GM21576 (cell line): ENCODE results near the gene CCBE1.
"Not testable (repeated sequence)": the region's sequence is repeated elsewhere in the genome, so short reads cannot be mapped to it uniquely, and the experiment has no call there.

Experiments used
- ATAC-seq: cut with Tn5 transposase; IDR thresholded peaks from one replicate; pipeline ENCODE4 v1.9.1; 2021; ENCODE audit warnings: mild to moderate bottlenecking, moderate library complexity; ENCODE audit not compliant: unreplicated experiment

Gene CCBE1

DNA sequence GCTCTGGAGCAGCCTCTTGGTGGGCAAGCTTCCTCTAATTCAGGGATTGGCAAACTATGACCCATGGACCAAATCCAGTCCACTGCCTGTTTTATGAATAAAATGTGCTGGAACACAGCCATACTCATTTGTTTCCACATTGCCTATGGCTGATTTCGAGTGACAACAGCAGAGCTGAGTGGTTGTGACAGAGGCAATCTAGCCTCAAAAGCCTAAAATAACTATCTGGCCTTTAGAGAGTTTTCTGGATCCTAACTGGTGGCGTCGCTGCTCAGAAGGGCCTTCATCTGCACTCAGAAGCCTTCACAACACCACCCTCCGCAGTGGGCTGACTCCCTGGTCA is 147.1 kb downstream of the CCBE1 start:
- no peak for ATAC-seq

DNA sequence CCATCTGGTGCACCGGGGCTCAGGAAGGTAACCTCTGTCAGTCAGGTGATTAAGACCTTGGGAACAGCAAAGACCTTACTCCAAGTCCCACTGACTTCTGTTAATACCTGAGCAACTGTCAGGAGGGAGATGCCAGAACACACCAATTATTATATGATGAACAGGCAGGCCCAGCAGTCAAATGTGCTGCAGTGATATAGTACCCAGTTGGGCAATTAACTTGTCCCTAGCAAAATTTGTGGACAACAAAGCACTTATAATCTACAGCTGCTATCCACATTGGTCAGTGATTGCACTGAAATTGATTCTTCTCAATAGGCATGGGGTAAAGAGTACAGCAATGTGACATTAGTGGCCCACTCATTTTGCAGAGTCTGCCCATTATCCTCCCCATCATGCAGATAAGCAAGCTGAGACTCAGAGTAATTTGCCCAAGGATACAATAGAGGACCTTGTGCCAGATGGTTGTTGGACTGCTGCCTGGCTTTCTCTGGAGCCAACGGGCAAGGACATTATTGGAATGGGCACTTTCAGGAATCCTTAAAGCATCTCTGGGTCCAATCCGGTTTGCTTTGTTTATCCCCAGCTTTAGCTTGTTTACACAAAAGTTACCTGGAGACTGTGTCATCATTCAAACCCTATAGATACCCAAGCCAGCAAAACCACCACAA is 147.6 kb downstream of the CCBE1 start:
- ATAC-seq, result no peak

DNA sequence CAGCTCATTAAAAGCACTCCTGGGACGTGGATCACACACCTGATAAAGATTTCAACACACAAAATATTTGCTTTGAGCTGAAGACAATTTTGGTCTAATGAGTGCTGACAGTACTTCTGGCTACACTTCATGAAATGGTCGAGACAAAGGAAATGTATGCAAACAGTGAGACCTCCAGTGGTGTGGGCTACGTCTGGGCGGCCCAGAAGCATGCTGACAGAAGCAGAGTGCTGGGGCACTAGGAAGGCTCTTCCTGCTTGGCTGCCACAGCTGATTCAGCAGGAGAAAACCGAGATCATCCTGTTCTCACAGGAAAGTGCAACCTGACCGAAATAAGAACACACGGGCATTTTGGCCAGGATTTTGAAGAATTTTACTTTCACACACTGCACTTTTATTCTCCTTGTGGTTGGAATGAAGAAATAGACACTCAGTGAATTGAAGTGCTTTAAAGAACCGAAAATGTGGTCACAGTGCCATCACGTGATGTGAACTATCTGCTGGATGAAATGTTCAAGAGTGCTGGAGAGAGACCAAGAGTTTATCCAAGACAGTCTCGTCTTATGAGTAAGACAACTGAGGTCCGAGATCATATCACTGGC is 149.5 kb downstream of the CCBE1 start:
- no peak for ATAC-seq

DNA sequence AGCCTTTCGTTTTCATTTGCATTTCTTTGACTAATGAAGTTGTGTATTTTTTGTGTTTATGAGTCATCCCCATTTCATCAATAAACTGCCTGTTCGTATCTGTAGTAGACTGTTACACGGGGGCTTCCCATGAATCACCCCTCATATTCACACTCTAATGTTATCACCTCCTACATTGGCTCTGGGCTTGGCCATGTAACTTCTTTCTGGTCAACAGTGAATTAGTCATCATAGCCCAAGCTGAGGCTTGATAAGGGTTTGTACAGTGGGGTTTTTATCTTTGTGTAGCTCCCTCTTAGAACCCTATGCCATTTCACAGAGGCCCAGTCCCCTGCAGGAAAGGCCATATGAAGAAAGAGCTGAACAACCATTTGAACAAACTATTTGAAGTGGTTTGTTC is 151.0 kb downstream of the CCBE1 start:
- ATAC-seq, result no peak

DNA sequence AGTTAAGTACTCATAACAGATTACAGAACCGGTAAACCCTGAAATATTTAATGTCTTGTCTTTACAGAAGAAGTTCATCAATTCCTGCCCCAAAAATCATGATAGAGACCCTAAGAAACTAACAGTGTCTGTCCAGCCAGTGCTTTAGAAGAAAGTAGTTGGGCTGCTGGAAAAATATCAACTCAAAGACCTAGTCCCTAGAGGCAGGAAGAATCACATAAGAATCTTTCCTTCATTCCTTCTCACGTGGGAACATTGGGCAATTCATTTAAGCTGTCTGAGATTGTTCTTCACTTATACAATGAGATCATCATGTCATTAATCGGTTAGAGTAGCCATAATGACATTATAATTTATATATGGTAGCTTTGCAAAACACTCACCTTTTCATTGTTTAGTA is 156.4 kb downstream of the CCBE1 start:
- no peak for ATAC-seq

DNA sequence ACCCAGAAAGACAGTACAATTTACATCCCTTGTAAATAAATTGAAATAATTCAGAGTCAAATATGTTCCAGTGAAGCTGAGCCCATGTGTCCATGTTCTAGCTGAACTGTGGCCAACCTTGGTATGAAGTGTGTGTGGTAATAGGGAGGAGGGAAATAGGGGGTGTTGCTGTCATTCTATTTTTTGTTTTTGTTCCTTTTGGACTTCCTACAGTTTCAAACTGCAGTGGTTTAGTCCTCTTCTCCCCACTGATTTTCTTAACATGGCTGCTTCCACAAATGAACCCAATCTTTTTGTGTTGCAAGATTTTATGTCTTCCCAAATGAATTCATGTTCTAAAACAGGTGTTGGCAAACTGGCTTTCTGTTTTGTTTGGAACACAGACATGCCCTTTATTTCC is 156.9 kb downstream of the CCBE1 start:
- no peak for ATAC-seq

DNA sequence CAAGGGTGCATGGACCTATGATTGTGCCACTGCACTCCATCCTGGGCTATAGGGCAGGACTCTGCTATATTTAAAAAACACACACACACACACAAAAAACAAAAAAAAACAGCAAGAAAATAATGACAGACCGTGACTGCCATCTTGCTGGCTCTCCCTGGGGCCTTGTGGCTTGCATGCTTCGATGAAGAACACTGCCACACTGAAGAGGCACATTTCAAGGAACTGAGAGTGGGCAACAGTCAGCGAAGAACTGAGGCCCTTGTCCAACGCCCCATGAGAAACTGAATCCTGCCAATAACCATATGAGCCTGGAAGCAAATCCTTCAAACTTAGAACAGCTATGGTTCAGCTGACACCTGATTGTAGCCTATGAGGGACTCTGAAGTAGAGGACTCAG is 158.1 kb downstream of the CCBE1 start:
- no peak for ATAC-seq

DNA sequence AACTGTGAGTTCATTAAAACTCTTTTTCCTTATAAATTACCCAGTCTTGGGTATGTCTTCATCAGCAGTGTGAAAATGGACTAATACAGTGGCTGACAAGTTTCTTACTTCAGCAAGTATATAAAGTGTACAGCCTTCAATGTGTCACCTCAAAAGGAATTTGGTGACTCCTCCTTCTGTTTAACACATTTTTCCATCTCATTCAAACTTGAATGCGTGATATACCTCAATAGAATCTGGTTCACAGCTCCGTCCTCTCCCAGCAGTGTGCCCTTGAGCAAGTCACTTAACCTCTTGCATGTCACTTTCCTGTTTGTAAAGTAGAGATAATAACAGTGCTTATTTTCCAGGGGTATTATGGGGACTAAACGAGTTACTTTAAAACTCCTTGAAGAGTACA is 159.6 kb downstream of the CCBE1 start:
- no peak for ATAC-seq

DNA sequence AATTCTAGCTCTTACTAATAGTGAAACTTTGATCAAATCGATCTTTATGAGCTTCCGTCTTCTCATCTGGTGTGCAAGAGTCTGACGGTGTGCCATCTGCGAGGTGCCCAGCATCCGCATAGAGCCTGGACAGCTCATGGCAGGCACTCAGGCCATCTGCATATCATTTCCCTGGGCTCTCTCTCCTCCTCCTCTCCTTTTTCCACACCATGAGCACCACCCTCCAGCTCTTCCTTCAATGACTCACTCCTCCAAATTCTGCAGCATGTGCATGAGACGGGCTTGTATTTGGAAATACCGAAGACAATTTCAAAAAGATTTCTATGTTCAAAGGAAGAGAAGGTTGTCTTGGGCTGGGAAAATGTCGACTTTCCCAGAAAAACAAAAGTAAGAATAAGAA is 161.1 kb downstream of the CCBE1 start:
- ATAC-seq, result no peak

DNA sequence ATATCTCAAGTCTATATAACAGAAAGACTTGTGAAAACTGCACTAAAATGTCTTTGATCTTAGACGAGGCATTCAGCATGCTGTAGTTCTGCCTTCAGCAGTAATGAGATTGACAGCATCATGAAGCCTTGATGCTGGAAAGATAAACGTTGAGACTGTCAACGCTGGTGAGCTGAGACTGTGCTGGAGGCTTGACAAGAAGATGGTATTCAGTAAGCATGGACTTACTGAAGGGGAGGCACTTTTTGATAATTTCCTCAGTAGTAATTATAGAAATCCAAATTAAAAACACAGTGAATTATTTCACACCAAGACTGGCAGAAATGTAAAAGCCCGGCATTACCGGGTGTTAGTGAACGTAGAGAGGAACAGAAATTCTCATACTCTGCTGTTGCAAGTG is 162.2 kb downstream of the CCBE1 start:
- no peak for ATAC-seq

DNA sequence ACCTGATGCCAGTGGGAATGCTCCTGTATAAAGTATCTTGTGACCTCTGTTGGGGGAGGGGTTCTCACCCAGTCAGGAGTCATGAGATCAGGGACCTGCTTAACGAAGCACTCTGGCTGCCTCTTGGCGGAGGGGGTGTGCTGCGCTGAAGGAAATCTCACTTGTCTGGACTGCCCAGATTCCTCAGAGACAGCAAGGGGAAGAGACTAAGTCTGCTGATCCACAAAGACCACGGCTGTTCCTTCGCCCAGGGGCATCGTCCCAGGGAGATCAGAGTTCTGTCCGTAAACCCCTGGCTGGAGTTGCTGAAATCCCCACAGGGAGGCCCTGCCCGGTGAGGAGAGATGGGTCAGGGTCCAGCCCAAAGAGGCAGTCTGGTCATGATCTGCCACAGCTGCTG is 168.4 kb downstream of the CCBE1 start:
- ATAC-seq, result no peak

DNA sequence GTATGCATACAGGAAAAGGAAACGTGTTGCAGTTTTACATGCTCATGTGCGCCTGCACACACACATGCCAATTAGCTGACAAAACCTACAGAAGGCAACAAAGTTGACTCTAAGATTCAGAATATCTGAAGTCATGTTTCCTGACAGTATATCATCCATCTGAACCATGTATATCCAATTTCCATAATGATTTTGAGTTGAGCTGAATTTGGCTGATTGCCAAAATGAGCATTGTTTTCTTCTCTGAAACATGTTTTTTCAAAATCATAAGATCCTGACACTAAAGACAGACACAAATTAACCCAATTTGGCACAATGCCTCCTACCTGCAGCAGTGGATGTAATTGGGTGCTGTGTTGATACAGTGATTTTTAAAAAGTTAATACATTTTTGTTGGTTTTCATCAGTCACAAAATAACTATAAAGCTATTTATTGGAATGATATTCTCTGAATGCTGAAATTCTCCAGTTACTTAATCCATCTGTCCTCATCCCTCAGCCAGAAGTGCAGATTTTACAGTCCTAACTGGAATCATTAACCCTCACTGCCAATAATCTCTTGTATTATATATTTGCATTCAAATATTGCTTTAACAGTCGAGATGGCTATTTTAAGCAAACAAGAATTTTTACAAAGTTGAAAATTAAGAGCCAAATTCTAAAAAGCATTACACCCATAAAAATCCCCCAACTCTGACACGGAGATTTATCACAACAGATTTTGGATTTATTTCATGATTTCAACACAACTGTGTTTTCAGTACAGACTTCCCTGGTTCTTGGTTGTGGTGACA is 176.5 kb downstream of the CCBE1 start:
- ATAC-seq, result no peak

DNA sequence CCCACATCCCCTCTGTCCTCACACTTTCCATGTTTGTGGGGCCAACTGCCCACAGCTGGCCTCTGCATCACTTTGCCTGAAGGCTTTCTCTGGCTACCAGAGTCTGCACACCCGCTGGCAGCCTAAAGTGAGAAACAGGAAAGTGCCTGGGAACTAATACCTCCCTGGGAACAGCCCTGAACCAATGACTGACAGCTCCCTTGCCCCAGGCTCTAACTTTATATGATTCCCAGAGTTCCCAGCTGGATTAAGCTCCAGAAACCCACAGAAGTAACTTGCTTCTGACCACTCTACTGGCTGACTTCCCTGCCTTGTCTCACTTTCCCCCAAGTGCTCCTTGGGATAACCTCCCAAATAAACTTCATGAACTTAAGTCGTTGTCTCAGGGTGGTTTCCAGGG is 178.5 kb downstream of the CCBE1 start:
- no peak for ATAC-seq

DNA sequence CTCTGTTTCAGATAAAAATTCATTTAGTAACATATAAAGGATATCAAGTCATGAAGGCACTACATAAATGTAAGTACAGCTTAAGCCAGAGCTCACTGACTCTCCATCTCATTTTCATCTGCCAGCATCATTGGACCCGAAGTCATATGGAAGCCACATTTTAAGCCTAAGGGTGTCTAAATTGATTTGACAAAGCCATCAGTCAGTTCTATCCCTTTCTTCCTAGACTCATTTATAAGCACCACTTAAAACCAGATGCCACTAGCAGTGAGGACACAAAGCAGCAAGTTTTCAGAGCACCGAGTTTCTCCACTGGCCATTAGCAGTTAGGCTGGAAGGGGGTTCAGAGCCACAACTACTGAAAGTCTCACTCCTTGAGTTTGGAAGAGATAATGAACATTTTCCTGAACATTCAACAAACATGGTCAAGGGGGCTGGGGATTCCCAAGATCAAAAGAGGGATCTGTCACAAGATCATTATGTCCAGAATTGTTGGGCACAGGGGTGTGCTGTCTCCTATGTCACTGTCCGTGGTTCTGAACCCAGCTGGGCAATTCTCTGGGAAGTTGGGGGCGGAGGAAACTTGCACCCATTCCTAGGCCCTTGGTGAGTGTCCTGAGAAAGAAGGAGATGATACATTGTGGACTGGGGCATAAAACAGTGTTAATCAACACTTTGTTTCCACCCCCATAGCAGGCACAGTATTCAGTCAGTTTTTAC is 179.6 kb downstream of the CCBE1 start:
- no peak for ATAC-seq

DNA sequence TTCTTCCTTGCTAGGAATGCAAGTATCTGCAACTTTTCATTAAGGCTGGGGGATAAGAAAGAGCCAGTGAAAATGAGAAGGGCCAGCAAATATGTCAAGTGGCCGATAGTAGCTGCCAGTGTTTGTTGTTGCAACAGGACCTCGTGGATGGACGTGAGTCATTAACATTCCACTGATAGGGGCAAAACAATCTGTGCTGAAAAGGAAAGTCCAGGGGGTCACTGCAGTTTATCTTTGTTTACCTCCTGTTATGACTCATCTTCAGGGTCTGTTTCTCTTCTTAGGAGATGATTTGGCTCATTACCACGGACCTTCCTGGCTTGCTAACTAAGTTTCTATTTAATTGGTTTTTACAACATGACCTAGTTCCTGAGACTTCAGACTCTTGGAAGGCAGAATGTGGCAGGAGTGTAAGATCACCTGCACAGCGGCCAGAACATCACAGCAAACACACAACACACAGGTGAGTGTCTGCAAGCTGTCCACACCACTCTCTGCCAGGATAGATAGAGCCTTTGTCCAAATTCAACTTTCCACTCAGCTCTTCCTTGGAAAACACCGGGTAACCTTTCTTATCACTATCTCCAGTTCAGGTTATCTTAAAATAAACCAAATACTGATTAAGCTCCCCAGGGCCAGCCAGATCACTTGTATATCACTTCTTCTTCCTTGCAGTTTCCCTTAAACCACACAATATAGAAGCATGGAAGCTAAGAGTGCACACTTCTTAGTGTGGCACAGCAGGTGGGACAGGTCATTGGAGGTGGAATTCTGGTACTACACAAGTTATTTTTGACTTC is 180.7 kb downstream of the CCBE1 start:
- ATAC-seq, result no peak

DNA sequence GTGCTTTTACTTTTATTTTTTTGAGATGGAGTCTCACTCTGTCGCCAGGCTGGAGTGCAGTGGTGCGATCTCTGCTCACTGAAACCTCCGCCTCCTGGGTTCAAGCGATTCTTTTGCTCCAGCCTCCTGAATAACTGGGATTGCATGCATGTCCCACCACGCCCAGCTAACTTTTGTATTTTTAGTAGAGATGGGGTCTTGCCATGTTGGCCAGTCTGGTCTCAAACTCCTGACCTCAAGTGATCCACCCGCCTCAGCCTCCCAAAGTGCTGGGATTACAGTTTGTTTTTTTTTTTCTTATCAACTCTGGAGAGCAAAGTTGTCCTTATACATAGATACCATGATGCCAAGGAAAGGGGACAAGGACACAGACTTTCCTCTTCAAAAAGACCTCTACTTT is 181.3 kb downstream of the CCBE1 start:
- ATAC-seq, result not testable (repeated sequence)

DNA sequence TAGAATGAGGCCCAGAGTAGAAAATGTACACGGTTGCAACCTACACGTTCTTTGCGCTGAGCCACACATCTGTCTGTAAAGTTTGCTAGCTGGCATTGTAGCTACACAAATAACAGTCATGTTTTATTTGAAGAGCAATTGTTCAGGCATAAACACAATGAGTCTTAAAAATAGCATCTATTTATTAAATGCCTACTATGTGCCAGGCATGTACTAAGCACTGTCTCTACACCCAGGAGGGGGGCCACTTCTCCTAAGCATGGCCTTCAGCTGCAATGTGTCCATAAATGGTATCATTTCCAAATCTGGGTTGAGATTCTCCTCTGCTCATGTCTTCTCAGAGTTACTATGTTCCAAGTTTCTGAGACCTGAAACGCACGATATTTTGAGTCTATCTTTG is 182.1 kb downstream of the CCBE1 start:
- no peak for ATAC-seq

DNA sequence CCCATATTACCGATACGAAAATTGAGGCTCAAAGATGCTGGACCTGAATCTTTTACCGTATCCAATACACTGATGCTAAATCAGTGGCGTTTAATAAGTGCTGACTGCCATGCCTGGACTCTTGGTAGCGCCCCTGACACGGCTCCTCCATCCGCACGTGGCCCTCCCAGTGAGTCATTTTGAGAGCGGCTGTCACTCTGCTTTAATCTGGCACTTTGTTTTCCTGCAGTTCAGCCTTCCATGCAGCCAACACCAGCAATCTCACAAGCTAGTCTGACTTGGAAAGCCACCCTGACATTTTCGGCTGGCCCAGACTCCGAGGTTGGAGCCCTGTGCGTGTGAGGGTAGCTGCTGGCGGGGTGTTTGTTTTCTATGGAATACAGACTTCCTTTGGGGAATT is 183.0 kb downstream of the CCBE1 start:
- no peak for ATAC-seq

DNA sequence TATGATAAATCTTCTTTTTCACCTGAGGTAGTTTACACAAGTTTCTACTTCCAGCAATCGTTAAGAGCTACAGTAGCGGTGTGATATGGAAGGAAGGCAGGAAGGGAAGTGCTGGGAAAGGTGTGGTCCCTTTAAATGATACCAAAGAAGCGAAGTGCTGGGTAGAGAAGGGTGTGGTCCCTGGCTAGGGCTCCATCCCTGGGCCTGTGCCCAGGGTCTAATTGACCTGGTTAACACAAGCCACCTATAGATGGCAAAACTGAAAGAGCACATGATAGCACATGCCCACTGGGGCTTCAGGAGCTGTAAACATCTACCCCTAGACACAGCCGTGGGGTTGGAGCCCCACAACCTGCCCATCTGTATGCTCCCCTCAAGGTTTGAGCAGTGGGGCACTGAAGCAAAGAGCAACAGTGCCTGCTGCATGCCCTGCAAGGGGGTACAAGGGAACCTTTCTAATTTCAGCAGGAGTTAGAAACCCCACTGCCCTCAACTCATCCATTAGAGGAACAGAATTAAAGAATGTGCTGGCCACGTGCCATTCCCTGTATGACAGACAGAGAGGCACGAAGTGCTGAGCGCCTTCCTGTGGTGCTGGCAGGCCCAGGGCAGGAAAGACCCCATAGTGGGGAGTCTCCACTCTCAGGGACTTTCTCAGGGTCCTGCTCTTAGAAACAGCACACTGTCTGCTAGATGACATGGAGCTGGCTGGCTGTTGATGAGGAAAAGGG is 185.0 kb downstream of the CCBE1 start:
- ATAC-seq, result no peak
